C4-2B (cell line): ENCODE data around the gene CFAP45.

Experiments used
- ZFX ChIP-seq: fragments of 450-650 bp; IDR thresholded peaks from 2 replicates; pipeline ENCODE4 v1.6.1; 2017
- TF ChIP-seq, protein P1 (sequence below): fragments of 450-650 bp; conservative IDR thresholded peaks from 2 replicates; pipeline ENCODE4 v1.5.1; 2017; ENCODE audit warnings: mild to moderate bottlenecking

DNA sequence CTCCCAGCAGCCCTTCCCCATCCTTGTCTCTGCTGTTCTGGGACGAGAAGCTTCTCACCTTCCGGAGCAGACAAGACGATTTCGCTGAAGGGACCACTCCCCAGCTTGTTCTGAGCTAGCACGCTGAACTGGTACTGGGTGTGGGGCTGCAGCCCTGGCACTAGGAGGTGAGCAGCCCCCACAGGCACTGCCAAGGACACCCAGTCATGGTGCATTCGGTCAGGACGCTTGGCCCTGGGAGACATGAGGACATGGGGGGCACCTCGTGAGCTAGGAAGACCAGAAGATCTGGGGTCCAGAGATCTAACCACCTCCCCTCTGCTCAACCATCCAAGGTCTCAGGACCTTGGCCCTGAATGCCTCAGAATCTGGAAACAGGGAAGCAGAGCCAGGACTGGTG is 30.7 kb upstream of the CFAP45 start:
- TF ChIP-seq, protein P1, sequence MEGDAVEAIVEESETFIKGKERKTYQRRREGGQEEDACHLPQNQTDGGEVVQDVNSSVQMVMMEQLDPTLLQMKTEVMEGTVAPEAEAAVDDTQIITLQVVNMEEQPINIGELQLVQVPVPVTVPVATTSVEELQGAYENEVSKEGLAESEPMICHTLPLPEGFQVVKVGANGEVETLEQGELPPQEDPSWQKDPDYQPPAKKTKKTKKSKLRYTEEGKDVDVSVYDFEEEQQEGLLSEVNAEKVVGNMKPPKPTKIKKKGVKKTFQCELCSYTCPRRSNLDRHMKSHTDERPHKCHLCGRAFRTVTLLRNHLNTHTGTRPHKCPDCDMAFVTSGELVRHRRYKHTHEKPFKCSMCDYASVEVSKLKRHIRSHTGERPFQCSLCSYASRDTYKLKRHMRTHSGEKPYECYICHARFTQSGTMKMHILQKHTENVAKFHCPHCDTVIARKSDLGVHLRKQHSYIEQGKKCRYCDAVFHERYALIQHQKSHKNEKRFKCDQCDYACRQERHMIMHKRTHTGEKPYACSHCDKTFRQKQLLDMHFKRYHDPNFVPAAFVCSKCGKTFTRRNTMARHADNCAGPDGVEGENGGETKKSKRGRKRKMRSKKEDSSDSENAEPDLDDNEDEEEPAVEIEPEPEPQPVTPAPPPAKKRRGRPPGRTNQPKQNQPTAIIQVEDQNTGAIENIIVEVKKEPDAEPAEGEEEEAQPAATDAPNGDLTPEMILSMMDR, result no peak
- no peak for TF ChIP-seq ZFX
